Inferior parietal cortex (tissue), 1 donor: ENCODE results near the gene GMDS.

Experiments
- DNase-seq: peaks from one replicate; pipeline ENCODE4 v3.0.0-alpha.2; 2016; ENCODE audit errors: extremely low spot score

The GMDS gene

DNA sequence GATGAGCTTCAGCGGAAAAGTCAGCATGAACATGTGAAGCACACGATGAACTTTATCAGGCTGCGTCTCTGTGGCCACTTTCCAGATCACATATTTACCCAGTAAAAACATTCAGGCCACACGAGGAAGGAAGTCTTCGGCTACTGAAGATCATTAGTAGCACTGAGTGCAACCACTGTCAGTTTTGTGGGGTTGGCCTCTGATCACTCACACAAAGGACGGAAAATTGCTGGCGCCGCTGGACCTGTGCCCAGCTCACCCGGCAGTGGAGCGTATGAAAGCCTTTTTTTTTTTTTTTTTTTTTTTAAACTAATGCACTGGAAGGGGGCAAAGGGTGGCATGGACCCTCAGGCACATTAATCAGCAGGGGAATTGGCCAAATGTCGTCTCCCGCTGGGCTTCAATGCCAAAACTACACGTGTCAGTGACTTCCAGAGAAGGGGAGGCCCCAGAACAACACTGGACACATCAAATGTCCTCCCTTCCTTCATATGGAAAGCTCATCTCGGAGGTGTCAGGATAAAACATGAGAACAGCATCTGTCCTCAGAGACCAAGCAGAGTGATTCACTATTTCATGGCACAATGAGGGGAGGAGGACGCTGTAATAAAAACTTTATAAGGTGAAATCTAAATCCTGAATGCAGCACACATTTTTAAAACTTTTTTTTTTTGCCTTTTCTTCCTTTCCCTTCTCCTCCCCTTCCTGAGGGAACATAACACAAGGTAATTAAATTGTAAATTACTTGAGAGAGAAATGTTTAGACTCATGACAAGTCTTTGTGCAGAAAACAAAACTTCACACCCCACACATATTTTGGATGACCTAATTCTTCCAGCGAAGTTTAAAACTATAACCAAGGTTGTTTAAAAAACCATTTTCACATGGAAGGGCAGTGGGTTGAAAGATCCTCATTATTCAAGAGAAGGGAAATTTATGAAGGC lies 412.3 kb downstream of the GMDS start:
- no peak for DNase-seq

DNA sequence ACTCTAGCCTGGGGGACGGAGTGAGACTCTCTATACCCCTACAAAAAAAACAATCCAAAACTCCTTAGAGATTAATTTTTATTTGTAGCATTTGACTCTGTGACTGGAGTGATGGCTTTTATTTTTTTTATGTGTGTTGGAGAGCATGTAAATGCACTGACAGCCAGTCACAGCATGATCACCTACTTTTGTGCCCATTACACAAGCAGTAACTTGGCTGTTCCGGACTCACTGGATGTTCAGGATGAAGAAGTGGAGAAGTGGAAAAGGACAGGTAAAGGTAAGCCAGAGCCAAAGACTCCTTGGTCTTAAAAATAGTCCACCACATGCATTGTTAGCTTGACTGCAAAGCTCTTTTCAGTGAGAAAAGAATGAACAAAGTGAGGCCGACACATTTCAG lies 413.0 kb downstream of the GMDS start:
- no peak for DNase-seq

DNA sequence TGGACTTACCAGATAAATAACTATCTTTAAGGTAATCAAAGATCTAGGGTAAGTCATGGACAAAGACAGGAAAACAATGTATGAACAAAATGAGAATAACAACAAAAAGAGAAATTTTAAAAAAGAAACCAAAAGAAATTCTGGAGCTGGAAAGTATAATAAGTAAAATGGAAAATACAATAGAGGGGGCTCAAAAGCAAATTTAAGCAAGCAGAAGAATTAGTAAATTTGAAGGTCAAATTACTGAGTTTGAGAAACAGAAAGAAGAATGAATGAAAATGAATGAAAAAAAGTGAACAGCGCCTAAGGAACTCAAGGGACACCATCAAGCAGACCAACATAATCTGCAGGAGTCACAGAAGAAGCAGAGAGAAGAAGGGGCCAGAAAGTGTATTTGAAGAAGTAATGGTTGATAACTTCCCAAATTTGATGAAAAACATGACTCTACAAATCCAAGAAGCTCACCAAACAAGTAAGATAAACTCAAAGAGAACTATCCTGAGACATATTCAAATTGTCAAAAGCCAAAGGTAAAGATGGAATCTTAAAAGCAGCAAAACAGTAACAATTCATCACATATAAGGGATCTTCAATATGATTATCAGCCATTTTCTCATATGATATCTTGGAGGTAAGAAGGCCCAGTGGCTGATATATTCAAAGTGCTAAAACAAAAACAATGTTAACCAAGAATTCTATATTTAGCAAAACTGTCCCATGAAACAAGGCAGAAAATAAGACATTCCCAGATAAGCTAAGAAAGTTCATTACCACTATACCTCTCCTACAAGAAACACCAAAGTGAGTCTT lies 417.2 kb downstream of the GMDS start:
- DNase-seq: no peak

DNA sequence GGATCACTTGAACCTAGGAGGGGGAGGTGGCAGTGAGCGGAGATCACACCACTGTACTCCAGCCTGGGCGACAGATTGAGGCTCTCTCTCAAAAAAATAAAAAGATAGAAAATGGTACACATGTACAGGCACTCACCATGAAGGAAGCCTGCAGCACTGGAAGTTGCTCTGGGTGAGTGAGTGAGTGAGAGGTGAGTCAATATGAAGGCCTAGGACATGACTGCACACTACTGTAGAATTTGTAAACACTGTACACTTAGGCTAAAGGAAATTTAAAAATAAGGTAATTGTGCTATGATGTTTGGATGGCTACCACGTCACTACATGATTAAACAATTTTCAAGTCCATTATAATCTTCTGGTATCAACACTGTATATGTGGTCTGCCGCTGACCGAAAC lies 419.5 kb downstream of the GMDS start:
- DNase-seq: no peak

DNA sequence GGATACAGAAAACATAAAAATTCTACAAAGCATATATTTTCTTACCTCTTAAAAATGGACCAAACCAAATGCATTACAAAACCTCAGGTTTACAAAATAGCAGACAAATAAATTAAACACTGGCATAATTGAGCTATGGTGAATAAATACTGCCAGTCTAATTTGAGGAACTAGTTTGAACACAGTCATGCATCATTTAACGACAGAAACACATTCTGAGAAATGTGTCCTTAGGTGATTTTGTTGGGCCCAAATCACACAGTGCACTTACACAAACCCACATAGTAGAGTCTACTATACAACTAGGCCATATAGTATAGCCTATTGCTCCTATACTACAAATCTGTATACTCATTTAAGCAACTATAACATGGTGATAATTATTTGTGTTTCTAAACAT lies 420.1 kb downstream of the GMDS start:
- DNase-seq: no peak

DNA sequence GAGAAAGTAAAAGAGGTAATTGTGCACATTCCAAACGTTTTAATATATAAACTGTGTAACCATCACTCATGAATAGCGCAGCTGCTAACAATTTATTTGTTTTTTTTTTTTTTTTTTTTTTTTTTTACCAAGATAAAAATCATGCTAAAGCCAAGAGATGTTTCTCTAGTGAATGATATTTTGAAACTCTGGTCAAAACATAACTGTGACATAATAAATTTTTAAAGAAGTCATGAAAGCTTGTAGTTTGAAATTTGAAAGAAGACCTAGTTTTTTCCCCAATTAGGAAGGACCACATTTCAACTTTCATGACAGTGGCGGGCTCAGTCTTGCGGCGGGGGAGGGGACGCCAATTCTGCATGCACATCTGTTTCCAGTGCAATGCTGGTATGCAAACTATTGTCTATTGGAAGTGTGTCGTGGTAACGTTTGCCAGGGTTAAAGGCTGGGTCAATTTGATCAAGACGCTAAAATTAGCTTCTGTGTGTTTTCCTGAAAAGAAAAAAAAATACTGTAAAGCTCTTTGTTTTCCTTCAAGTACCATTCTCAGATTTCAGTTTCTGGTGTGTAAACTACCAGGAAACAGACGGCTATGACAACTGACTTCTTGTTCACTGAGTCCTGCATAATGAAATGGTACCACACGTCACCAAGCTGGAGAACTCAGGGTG lies 423.8 kb downstream of the GMDS start:
- no peak for DNase-seq

DNA sequence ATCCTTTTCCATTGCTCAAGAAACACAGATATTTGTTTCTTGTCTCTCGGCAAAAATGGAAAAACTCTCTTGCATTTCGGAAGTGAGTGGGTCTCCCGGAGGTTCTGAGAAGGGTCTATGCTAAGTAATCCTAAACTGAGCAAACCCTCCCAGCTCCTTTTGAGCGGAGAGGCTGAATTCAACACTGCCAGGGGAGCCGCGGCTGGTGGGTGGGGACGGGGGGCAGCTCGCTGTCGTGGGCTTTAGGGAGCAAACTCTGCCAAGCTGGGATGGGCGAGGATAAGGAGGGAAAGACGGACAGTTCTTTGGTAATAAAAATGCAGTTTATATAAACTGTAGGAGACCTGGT lies 424.3 kb downstream of the GMDS start:
- DNase-seq: no peak

DNA sequence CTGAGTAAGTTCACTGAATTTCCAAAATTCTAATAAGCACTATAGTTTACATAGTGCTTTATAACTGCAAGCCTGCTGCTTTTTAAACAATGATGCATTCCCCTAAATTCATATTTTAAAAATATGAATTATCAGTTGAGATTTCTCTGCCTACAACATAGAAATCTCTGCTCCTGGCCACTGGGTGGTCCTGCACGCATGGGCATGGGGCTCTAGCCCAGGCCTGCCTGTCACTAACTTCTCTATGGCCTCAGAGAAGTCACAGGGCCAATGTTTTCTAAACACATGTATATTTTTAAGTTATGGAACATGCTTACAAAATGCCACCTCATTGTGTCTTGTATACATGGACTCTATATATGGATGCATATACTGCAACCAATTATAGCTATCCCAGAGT lies 424.7 kb downstream of the GMDS start:
- DNase-seq: no peak

DNA sequence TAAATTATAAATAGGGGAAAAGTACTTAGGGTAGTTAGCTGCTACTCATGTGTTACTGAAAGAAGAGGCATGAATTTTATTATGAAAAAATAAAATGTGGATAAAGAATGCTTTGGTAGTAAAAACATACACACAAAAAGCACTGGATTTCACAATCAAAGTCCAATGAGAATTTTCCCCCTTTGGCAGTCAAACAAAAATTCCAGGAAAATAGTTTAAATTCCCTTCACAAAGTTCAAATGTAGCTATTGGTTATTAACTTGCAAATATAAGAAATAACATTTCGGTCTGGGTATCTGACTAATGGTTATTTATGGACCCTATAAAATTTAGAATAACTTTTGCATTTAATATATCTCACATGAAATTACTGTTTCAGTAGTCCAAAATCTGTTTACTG lies 425.2 kb downstream of the GMDS start:
- DNase-seq: no peak

DNA sequence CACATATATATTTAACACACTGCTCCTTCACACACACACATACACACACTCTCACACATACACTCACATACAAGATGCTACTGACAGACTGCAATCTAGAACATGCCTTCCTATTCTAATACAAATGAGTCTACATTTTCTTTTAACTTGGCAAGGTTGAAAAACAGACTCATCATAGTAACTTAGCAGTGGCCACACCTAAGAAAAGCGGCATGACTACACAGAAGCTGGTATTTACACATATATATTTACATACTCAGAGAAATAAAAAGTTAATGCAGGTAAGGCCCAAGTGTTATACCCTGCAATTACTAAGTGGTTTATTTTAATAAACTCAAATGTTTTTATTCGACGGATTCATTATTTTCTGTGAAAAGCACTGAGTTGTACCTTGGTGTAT lies 426.4 kb downstream of the GMDS start:
- DNase-seq: no peak

DNA sequence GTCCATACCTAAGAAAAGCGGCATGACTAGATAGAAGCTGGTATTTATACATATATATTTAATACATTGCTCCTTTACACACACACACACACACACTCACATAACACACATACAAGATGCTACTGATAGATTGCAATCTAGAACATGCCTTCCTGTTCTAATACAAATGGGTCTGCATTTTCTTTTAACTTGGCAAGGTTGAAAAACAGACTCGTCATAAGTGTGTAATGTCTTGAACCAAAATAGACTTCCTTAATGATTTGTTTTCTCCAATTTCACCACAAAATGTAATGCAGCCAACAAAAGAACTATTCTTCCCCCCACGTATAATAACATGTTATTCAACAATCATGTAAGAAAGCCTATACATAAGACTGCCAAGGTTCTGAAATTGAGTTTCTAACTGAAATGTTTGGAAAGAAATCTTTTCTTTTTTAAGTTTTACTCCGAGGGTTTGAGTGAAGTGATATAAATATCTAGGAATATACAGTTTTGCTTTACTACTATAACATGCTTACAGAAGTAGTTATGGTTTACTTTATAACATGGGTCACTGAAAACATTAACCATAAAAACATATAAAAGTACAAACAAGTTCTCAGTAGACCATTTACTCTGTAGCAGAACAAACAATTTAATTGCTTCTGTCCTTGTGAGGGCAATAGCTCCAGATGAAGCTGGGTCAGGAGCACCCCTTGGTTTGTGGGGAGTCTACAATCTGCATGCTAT lies 428.2 kb downstream of the GMDS start:
- DNase-seq: no peak

DNA sequence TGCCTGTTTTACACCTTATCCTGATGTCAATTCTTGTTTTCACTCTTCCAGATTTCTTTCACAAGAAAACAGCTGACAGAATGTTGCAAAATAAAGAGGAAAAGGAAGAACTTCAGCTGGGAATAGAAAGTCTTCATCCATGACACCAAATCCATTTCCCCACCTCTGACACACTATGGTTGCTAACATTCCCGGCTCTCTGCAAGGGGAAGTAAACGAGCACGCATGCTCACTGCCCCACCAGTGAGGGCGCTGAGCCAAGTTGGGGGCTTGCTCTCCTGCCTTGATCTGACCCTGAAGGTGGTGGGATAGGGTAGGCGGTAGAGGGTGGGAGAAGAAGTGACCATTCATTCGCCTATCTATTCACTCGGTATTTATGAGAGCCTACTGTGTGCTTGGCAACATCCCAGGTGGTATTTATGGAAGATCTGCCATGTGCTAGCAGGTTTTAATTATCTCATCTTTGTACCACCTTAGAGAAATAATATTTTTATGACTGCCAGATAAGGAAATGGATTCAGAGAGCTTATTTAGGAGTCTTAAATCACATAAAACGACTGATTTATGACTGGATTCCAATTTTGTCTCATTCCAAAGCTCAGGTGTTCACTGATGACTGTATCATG lies 429.5 kb downstream of the GMDS start:
- DNase-seq: no peak

DNA sequence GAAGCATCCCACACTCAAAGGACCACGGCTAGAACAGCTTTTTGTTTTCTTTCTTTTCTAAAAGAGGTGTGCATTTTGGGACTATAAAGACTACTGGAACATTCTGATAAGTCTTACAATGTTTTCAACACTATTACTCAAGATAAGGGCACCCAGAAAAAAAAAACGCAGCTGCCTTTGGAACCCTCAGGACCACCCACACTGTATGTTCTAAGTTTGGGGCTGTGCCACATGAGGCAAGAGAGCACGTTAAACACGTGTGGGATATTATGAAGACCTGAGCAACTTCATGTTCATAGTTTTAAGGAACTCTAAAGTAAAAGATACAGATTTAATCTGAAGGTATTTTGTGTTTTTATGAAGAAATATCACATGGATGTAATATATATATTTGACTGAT lies 431.1 kb downstream of the GMDS start:
- DNase-seq: no peak

DNA sequence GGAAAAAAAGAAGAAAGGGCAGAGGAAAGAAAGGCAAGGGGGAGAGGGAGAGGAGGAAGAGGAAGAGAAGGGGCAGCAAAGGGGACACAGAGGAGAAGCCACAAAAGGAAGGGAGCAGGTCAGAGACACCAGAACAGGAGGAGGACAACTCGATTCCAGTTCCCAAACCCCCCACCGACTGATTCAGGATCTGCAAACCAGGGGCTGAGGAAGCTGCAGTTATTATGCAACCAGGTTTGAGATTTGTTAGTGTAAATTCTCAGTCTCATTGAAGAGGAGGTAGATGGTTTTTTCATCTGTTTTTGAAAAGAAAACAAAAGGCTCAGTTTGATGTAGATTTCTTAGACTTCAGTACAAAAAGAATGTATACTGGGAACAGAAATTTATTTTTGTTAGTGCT lies 432.9 kb downstream of the GMDS start:
- DNase-seq: no peak

DNA sequence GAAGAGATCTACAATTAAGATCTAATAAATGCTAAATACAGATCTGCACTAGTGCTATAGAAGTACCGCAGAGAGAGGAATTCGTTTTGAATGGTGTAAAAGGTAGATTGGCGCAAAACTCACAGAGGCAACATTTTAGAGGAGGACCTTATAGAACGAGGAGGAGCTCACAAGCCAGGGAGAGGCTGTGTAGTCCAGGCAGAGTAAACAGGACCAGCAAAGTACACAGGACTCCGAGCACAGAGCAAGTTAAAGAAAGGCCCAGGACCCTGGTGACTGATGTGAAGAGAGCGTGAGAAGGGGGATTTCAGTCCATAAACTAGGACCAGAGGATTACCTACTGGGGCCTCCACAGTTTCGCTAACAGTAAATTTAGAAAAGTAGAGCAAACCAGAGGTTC lies 433.4 kb downstream of the GMDS start:
- DNase-seq: no peak

DNA sequence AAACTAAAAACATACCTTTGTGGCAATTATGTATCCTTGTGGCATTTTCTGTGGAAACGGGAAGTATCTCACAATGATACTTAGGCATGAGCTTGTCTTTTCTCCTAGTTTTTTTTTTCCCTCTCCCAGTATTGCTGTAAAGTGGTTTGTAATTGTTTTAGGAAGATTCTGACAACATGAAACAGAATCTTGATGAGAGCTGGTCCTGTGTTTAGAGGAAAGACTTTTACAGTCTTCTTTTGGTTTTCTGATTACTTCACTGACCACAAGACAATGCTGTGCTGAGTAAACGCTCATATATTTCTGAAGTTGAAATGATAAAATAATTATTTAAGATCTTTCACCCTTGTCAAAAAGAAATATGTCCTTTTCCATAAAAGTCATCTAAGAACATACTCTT lies 434.5 kb downstream of the GMDS start:
- DNase-seq: no peak

DNA sequence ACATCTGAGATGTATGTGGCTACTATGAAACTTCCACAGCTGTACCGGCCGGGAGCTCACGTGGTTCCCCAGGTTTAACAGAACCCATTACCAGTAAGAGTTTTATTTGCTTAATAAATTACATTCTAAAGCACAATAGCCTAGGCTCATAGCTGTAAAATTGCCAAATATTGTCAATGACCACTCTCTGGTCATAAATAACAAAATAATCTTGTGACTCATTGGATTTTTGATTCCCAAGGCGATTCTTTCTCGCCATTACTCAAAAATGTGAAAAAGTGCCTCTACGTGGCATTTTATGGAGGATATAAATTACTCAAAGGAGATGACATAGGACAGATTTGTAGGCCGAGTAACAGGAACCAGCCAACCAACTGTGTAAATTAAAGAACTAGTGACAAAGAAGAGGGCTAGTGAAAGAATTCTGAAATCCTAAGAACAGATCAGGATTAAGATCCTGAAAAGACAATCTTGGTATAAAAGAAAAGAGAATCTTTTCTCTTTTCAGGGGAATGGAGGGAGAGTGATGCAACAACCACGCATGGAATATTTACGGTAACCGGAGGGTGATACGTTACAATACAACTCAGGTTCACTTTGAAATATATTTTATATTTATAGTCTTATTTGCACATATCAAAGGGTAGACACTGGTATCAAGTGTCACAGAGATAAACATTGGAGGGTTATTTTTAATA lies 436.0 kb downstream of the GMDS start:
- DNase-seq: no peak

DNA sequence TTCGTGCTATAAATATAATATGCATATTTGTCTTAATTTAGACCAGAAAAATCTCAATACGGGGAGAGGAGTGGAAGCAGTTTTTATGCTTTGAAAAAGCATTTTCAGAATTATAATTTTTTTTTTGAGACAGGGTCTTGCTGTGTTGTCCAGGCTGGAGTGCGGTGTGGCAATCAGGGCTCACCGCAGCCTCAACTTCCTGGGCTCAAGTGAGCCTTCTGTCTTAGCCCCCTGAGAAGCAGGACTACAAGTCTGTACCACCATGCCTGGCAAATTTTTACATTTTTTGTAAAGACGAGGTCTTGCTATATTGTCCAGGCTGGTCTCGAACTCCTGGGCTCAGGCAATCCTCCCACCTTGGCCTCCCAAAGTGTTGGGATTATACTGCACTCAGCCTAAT lies 438.5 kb downstream of the GMDS start:
- DNase-seq: no peak

DNA sequence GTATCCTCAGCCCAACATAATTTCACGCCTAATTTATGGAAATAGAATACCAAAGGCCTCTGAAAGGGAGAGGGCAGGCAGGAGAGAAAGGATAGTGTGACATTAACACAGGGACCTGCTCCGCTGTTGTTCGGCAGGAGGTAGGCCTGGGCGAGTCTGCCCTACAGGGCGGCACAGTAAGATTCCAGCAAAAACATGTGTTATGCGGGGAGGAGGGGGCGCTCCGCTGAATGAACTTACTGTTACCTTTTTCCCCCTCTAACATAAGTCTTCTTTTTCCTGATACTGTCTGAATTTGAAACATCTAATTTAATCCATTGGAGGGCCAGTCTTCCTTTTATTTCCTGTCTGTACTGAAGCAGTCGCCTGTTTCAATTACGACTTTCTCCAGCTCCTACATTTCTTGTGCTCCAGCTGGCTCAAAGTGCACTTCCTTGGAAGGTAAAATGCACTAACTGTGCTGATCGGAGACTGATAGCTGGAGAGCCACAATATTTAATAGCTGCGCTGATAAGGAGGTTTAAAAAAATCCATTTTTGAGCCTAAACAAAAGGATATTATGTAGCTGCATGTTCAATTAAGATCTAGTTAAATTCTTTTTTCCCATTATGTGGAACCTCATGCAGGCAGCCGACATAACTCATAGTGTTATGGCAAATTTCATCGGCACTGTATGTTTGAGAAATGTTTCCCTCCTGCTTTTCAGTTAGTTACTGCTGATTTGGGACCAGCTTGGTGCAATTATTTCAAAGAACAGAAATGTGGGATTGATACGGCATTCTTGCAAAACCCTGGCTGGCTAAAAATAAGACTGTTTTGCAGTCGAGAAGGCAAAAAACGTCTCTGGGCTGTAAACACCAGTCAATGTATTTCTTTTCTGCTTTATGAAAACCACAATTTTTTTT lies 442.7 kb downstream of the GMDS start:
- DNase-seq: no peak

DNA sequence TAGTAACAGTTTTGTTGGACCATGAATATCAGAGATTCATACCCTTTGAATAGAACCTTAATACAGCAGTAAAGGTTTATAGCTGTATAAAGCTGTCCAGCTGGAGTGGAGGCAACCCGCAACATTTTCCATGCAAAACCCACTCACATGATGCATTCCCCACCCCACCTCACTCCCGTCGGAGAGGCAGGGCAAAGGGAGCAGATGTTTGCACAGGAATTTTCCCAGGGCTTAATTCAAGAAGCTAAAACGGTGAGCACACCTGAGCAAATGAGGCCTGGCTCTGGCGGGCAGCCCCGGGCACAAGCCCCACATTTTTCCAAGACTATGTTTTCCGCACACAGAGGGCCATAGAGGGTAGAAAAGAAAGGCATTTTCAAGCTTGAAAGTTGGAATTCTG lies 444.0 kb downstream of the GMDS start:
- DNase-seq: no peak
